HTR-8/SVneo (cell line): ENCODE measurements around the gene NPEPL1.

Source experiments
- DNase-seq: peaks from one replicate; pipeline ENCODE4 v3.0.0; 2011; ENCODE audit warnings: low spot score, mixed read lengths; ENCODE audit not compliant: insufficient read length
- FAIRE-seq: peaks from 2 replicates; lab custom pipeline; 2011; peaks lifted over from hg19 to GRCh38; lab: Jason Lieb, UNC

NPEPL1 gene

DNA sequence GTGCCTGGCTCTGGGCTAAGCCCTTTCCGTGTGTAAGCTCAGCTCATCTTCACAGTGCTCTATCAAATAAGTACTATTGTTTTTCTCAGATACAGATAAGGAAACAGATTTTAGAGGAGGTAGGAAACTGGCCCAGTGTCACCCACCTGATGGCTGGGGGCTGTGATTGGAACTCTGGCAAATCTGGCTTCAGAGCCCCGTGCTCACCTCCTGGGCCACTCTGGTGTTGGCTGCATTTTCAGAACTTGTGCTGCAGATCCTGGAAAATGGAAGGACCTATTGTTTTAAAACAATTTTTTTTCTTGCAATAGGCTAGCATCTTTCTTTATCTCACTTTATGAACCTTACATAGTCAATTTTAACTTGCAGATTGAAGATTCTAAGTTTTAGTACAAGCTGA, 35.8 kb upstream of the NPEPL1 start:
- FAIRE-seq (no peak), DNase-seq (no peak)

DNA sequence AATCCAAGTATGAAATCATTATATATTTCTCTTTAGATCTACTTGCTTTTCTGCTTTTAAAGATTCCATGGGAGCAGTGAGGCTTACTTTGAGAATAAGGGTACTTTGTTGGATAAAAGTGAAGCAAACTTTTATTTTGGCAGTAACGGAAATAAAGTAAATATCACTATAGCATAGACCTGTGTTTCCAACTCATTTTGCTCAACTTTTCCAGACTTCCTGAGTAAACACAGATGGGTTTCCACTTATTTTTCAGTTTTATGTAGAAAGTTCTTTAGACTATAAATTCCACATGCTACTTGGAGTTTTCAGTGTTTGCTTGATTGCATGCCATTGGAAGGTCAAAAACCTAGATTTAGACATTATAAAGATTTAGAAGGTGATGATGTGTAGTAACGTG, 35.3 kb upstream of the NPEPL1 start:
- DNase-seq (no peak), FAIRE-seq (no peak)

DNA sequence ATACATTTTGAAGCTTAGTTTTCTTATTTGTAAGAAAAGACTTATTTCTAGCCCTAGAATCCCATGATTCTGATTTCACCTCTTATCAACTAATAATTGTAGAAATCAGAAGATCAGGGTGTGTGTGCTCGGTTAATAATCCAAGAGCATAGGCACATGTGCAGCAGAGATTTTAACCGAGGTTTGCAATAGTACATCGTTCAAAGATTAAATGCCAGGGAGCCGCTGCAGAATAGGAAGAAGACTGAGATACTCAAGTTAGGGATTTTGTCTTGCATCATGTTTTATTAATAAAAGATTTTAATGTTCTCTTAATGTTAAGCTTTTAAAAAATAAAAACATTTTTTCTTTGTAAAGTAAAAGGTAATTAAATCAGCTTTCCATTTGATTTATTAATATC, 34.6 kb upstream of the NPEPL1 start:
- DNase-seq (no peak), FAIRE-seq (no peak)

DNA sequence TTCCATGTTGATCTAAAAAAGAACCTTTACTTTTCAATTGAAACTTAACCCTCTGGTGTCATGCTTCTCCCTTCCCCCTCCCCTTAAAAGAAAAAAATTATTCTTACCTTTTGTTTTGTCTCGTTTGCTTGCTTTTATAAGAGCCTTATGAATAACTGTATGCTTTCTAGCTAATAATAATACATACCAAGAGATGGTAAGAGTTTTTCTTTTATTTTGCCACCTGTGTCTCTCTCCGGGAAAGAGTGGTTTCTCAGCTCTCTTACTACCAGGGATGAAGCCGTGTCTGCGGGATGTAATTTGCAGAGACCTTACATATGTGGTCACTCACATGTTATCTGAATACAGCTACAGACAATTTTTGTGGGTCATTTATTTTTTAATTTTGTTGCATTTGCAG, 33.8 kb upstream of the NPEPL1 start:
- FAIRE-seq (no peak), DNase-seq (no peak)

DNA sequence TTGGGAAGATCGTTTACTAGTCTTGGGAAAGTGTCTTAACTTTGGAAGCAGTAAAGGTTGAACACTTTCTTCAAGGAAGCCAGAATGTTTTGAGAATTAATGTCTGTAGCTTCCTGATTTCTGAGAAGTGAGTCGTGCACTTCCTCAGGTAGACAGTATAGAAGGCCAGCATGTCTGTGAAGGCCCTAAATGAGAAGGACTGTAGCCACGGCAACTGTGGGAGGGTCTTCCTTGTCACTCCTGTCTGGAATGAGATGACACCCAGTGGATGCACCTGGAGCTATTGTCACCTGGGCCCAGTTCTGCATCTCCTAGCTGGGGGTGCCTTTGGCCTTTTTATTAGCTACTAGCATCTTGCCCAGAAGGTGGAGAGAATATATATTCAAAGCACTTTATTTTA, 32.8 kb upstream of the NPEPL1 start:
- DNase-seq (no peak), FAIRE-seq (peak; percentile 81)

DNA sequence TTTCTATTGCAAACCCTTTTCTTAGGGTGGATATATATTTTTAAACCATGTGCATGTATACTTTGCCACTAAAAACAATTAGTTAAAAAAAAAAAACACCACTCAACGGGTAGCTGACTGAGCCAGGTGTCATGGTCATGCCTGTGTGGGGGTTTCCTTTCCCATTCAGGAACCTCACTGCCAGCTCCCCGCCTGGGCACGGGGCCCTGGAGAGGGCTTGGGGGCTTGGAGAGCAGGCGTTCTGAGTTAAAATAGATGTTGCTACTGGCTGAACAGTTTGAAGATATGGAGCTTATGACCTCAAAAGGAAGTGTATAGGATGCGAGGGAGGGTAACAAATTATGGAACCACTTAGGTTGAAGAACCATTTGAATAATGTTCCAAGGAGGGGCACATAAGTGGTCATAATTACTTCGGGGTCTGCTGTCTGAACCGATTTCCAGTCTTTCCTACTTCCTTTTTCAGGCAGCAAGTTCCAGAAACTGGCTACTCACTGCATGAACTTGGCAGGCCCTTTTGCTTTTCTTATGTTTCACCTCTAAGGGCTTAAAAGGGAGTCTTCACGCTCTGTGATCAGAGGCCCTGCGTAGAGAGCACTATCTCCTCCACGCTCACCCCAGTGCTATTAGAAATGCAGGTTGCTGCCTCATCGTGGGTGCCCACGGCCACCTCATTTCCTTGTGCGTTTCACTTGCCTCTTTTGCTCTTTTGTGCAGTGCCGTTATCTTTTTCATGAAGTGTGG, 31.6 kb upstream of the NPEPL1 start:
- FAIRE-seq (peak; percentile 38), DNase-seq (no peak)

DNA sequence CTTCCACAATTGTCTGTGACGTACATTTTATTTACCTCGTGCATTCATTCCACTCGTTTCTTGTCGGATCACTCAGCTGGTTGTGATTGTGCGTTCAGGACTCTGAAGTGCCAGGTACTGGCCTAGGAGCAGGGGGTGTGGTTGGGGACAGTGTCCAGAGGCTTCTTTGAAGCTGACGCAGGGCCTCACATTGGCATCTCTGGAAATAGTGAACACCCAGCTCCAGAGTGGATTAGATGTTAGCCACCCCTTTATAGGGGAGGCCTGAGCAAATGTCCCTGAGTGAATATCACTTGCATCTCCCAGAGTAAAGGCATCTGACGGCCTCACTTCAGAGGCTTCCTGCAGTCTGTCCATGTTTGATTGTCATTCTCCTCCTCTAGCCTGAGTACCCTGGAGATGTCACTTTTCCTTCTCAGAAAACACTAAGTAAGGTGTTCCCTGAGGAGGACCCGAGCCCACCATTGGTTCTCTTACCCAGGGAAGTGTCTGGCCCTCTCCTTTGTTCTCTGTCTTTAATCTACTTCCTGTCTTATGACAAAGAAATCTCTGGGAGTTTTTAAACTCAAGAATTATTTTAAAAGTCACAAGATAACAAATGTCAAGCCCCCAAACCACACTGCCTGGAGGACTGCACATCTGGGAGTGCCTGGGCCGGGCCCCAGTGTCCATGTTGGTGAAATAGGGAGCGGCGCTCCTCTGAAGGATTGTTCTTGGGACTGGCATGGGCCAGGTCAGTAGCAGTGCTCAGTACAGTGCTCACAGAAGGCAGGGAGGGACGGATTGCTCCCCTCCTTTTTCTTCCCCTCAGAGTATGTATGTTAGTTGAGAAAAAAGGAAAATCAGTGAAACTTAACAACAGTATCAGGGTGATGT, 30.8 kb upstream of the NPEPL1 start:
- DNase-seq (no peak), FAIRE-seq (peak; percentile 92)

DNA sequence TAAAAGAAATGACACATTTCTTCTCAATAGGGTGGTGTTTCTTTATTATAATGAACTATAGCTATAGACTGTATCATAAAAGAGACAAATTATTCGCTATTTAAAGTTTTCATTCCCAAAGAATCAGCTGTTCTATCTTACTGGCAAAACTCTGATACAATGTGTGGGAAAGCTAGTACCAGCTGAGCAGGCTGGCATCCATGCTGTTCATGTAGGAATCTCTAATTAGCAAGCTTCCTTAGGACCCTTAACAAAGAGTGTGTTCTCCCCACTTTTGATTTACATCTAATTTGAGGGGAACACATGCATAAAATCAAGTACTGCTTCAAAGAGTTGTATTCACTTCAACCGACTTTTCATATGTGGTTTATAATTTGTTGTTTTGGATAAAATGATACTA, 28.3 kb upstream of the NPEPL1 start:
- peak; percentile 62 for FAIRE-seq

DNA sequence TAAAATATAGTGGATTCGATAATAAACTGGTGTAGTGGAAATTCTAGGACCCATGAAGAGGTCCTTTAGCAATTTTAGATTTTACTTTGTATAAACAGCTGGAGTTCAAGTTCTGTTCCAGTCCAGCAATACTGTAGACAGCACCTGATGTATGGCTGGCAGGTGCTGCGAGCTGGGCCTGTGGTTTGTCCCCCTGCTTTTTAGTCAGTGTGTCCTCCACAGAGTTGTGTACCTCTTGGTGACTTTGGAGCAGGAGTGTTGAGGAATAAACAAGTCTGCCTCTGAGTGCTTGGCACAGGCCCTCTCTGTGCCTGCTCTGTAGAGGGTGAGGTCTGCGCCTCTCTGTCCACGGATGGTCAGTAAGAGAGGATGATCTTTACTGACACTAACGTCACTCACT, 27.7 kb upstream of the NPEPL1 start:
- FAIRE-seq (peak; percentile 90), DNase-seq (no peak)

More for the DNA sequence above, 28.3 kb upstream of the NPEPL1 start:
- DNase-seq: no peak

DNA sequence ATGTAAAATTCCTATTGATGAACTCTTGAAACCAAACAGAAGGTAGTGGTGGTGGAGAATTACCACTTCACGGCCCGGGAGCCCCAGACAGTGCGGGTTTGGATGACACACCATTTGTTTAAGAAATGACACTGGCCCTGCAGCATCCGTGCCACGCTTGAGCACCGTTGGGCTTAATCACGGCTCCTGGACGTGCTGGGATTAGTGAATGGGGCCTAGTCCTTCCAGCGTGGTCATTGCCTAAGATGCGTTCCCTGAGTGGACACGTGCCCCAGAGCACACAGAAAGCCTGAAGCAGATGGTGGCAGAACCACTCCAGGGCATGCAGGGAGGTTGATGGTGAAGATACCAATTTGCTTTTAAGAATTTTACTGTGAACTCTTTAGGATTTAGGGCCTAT, 27.0 kb upstream of the NPEPL1 start:
- FAIRE-seq: peak; percentile 9

DNA sequence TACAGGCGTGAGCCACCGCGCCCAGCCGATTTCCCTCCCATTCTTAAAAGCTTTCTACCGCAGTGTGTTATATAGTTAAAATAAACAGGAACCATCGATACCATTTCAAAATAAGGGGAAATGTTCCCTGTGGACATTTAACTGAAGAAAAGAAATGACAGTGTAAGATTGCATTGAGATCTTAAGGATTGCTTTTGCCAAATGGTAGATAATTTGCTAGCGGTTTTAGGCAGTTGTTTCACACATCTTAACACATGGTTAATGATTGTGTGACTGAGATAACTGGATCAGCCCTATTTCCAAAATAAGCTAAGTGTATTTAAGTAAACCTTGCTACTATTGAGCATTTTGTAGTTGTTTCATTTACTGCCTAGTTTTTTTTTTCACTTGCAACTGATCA, 25.9 kb upstream of the NPEPL1 start:
- DNase-seq (no peak), FAIRE-seq (peak; percentile 77)

More for the DNA sequence above, 27.0 kb upstream of the NPEPL1 start:
- no peak for DNase-seq

DNA sequence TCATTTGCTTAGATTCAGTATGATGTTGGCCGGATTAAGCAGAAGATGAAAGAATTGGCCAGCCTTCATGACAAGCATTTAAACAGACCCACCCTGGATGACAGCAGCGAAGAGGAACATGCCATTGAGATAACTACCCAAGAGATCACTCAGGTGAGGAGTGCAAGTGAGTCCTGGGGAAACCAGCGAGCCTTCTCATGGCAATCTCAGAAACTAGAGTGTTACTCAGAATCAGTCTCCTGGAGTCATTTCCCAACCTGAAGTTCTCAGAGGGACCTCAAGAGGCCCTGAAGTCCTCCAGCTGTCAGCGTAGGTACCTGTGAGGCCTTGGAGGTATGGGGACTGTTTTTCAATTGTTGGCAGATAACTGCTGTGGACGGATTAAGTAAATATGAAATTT, 24.6 kb upstream of the NPEPL1 start:
- DNase-seq (no peak), FAIRE-seq (no peak)

DNA sequence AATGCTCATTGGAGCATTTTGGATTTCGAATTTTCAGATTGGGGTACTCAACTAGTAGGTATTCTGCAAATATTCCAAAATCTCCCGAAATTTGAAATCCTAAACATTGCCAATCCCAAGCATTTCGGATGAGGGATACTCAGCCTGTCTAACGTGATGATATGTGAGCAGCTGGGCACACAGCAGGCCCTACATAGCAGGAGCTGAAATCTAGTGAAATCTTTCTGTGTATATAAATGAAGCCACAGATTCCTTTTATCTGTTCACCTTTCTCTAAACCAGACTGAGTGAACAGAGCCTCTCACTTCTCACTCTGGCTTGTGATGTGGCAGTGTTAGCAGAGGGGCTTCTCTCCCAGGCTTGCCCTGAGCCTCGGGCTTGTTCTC, 23.7 kb upstream of the NPEPL1 start:
- no peak for DNase-seq
- FAIRE-seq: no peak

DNA sequence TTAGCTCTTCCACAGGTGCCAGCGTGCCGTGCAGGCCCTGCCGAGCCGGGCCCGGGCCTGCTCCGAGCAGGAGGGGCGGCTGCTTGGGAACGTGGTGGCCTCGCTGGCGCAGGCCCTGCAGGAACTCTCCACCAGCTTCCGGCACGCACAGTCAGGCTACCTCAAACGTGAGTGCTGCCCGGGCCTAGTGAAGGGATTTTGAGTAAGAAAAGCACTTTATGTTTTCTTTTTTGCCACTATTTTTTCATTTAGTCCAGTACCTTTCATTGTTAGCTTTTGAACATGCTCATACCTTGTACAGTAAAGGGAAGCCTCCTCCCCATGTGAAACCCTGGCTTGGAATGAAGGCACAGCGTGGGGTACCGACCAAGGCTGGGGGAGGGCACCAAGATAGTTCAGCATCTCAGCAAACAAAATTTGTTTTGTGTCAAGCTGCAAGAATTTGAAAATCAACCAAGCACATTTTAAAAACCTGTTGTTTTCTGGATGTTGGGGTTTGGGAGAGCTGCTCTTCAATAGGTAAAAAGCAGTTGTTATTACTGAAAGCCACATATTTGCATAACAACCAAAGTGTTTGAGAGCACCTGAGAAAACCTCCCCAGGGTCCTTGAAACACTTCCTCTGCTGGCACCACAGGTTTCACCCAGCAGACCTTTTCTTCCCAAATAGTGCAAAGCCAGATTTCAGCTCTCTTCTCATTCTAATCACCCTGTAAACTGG, 23.2 kb upstream of the NPEPL1 start:
- DNase-seq (no peak), FAIRE-seq (peak; percentile 69)

DNA sequence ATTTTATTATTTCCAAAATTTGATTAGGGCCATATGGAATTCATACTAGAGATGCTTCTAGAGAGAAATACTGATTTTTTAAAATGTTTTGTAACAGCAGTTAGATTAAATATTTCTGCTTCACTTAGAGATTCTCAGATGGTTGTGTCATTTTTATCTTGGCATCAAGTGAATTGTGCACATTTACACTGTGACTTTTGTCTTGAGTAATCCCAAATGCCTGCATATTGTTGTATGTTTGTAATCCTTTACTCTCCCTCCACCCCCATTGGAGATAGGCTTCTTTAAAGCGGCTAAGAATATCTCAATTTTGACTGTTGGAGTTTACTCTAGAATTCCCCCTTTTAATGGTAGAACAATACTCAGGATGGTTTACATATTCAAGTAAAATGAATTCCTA, 22.5 kb upstream of the NPEPL1 start:
- DNase-seq (no peak), FAIRE-seq (no peak)

DNA sequence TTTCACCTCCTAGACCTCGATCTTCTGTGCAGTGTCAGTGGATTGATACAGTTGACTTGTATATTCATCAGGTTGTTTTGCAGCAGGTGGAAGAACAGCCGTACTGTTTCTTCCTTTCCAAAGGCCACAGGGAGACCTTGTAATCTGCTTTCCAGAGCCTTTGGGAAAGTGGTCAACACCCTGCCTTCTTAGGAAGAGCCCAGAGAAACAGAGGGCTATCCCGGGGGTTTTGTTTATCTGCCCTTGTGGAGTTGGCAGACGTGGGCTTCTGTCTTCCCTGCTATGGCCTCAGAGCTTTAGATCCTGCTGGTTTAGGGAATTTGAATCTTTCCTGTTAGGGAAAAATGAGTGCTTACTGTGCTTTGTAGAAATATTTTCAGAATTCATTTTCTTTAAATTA, 21.9 kb upstream of the NPEPL1 start:
- FAIRE-seq: peak; percentile 90
- DNase-seq: no peak

DNA sequence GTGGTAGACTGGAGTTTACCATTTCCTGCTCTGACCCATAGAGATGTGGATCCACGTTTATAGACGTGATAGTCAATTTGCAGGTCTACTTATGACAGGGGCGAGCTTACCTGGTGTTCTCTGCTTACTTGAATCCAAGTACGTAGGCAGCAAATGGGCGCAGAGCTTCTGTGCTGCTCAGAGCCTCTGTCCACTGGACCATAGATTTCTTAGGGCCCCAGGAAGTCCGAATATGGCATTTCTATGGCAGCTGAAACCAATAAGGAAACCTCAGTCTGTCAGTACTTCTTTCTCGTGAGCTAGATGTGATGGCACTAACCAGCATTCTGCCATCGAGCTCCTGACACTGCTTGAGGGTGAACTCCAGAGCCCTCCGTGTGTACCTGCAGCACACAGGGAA, 19.5 kb upstream of the NPEPL1 start:
- DNase-seq: no peak
- peak; percentile 79 for FAIRE-seq

DNA sequence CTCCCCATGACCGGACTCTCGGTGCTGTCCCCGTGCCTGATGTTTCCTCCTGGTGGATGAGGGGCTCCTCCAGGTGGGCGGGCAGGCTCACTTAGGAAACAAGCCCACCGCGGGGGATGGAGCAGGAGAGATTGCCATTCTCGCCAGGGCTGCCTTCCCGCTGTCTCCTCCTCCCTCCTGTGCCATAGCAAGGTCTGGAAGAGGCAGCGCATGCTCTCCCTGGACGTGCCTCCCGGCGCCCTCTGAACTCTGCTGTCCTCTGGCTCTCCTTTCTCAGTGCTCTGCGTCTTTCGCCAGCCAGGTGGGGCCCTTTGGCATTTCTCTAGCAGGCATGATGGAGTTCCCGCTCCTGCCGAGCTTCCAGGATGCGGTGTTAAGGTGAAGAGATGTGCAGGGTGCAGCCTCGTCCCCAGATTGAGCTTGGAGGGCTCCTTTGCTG, 17.4 kb upstream of the NPEPL1 start:
- no peak for FAIRE-seq
- DNase-seq: no peak

DNA sequence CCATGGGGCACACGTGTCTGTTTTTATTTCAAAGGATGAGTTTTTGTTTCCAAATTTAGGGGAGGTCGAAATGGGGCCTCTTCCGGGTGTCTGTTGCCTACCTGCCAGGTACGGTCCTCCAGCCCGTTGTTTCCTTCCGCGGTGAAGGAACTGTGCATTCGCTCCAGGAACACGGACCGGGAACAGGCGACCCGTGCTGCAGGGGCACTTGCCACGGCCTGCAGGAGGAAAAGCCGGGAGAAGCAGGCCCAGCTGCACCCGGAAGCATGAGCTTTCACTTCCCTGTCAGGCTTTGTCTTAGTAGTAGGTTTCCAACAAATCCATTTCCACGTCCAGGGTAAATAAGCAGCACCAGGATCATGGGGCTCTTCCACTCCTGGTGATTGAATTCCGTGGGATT, 17.0 kb upstream of the NPEPL1 start:
- DNase-seq (no peak), FAIRE-seq (peak; percentile 85)

DNA sequence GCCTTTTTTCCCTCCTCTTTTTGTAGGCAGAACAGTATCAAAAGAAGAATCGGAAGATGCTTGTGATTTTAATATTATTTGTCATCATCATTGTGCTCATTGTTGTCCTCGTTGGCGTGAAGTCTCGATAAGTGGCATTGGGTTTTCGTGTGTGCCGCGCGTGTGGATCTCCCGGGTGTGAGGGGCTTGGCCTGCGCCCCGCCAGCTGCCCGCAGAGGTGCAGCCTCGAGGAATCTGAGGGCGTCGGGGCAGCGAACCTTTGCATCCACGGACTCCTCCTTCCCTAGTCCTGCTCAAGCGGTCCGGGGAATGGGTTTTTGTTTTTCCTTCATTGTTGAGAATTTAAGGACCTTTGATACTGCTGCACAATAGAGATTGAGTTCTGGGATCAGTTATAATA, 16.4 kb upstream of the NPEPL1 start:
- DNase-seq: no peak
- FAIRE-seq: peak; percentile 59

DNA sequence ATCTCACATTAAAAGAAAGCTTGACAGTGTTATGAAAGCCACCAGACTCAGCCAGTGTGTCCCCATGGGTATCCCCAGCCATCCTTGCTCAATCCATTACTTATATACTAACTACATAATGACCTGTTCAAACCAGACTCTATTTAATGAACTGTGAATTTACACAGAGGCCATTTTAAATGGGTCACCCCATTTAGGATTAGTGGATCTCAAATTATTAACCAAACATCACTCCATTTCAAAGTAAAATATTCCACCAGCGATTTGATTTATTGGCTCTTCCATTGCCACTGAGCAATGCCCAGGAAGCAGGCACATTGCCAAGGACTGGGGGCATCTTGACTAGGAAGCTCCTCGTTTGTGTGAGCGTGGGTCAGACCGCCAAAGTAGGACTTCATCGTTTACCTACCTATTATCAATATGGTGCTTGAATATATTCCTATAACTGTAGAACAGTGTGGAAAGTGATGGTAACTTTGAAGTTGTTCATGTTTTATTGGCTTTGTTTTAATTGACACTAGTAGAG, 15.5 kb upstream of the NPEPL1 start:
- FAIRE-seq (peak; percentile 82), DNase-seq (no peak)
